Activated CD4-positive, CD25-positive, alpha-beta regulatory T cell treated with anti-CD3 and anti-CD28 coated beads, Interleukin-2, amount 50 U/mL, for 16 hours (primary cell): ENCODE results near the gene ADCY2.

Source experiments
- DNase-seq: peaks from one replicate; pipeline ENCODE4 v3.0.0-alpha.2; 2020; ENCODE audit warnings: low read depth, low spot score

The ADCY2 gene

DNA sequence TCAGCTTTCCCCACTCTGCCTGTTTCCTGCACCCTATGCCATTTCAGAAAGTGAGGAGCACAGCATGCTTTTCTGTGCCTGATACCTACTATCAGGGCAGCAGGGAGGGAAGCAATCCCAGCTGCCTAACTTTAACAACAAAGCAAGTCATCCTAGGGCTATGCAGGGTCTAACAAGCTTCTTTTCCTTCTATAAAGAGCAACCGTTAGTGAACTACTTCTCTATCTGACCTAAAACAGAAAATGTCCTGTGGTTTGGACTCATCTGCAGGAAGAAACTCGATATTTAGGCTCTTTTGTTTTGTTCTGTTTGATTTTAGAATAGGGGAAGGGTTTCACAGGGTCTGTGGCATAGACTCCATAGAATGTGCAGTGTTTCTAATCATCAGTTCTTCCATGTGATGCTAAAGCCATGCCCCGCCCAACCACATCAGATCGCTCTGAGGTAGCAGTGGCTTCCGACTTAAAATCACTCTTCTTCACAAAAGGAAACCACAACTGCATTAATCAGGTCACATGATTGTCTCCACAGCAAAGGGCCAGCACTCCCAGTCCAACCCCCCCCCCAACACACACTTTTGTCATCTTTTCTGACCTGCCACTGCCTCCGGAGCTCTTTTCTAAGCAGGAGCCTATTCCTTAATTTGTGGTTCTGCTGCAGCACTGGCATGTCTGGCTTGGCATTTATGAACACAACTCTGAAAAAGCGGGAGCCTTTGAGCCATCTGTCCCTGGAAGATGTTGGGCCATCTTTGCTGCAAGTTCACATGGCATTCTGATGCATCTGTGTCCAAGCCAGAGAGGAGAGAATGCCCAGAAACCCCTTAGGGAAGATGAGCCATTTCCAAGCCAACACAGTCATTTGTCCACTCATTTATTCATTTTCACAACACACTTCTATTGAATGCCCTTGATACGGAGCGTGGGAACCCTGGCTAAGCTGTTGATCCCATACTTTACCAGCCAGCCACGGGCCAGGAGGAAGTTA is 383.4 kb downstream of the ADCY2 start:
- no peak for DNase-seq

DNA sequence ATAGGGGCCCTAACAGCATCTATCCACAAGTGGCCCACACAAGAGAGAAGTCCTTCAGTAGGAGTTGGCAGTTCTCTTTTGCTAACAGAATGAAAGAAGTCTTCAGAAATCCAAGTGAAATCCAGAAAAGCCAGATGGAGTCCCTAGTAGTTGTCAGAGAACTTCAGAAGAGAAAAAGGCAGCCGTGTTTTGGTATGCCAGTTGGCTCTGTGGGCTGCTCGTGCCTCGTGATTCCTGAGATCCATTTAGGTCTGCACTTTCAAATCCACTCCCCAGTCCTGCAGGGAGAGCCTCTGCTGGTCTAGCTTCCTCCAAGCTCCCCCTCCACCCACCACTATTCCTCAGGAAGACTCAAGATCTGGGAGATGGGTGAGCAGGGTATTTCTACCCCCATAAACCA is 386.0 kb downstream of the ADCY2 start:
- no peak for DNase-seq

DNA sequence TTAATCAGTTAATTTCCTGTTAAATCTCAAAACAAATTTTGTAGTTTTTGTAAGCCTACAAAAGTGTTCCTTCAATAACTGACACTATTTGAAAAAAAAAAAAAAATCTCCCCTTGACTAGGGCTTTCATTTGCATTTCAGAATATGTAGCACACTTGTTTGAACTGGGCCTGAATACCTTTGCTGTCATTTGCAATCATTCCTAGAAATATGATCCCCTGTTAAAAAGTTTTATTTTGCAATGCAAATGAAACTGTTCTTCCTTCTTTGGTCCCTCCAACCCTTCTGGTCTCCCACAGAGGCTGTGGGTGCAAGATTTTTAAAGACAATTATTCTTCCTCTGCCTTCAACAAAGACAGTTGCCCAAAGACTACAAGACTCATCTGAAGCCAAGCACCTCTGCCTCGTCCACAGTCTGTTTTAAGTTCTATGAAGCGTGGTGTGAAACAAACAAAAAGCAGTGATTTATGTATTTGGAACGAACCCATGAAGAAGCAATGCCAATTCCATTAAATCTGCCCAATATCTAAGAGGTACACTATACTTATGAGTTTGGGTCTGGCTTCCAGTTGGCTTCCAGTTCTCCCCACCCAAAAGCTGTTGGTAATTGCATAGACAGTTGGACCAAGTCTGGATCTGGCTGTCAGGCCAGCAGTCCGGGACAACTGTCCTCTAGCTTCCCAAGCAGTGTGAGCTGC is 388.9 kb downstream of the ADCY2 start:
- DNase-seq: no peak

DNA sequence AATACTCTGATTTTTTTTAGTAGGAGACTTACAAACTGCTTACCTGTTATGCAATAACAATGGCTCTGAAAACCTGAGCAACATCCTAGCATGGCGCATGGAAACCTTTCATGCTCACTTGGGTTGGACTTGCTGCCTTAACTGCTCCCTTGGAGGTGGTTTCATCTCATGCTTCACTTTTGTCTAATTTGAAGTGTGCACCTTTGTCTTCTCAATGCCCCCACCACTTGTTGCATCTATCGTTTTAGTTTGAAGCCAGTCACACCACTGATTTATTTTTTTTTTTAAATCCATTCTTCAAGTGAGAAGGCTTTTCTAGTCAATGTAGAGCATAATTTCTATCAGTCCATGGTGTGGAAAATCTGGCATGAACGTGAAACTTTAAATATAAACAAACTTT is 391.8 kb downstream of the ADCY2 start:
- no peak for DNase-seq

DNA sequence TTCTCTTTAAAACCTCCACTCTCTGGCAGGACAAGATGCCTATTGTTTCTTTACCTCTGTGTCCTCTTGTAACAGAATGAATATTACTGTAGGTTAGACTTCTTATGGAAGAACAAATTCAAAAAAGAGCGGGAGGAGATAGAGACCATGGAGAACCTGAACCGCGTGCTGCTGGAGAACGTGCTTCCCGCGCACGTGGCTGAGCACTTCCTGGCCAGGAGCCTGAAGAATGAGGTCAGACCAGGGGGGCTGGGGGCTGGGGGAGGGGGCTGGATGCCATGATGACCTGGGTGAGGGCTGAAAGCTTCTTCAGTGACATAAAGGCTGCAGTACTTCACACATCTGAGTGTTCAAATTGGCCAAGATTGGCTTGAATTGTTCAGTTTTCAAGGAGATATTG is 393.6 kb downstream of the ADCY2 start:
- no peak for DNase-seq

DNA sequence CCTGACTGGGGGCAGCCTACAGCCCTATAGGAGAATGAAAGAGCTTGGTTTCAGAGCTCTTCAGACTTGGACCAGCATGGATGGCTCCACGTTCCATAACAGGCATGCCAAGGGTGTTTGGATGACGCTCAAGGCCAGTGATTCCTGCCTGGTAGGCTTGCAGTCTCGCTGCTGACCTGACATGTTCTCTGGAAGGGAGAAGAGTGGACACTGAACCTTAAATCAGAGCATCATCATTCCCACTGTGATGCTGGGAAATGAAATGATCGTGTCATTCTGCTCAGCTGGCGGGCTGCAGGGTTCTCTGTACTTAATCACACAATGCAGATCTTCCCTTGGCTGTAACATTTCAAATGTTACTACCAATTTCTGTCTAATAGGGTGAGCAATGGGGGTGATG is 398.0 kb downstream of the ADCY2 start:
- DNase-seq: no peak

DNA sequence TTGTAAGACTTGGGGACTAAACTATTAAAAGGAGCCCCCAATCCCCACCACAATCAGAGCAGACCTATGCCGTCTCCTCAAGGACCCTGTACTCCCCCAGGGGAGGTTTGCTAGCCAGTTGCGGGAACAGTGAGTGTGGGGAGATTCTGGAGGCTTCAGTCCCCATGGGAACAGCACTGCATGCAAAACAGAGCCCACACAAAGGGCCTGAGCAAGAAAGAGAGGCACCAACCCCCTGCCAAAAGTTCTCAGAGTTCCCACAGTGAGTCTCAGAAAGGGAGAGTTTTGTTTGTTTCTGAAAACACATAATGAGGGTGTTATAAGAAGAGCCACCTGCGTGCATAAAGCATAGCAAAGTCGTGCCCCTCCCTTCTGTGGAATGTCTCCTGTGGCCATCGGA is 398.4 kb downstream of the ADCY2 start:
- no peak for DNase-seq

DNA sequence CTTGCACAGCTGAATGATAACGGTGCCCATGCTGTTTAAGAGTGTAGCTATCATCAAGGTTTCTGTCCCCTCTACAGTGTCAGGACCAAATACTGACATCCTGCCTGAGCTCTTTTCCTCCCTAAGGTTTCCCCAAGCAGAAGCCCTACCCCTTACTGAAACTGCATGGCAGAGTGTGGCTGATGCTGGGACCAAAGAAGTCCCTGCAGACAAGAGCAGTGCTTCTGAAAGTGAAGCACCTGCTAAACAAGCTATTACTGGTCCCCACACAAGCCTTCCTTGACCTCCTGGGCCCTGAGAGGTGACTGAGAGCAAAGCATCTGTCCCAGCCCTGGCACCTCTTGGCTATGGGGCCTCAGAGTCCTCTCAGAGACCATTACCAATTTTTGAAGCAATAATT is 398.9 kb downstream of the ADCY2 start:
- no peak for DNase-seq

DNA sequence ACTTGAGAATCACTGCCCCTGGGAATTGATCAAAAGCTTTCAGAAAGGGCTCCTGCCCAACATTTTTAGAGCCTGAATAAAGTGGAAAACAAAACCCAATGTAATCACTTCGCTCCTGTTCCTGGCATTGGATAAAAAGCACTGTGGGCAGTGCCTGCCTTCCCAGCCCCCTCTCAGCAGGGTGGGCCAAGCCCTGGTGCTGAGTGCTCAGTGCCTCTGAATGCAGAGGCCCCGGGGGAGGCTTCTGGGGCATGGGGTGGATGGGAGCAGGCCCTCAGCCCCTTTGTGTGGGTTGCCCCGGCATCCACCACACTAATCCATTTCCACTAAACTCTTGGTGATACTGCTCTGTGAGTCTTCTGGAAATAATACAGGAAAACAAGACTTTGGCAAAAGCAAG is 399.4 kb downstream of the ADCY2 start:
- DNase-seq: no peak

DNA sequence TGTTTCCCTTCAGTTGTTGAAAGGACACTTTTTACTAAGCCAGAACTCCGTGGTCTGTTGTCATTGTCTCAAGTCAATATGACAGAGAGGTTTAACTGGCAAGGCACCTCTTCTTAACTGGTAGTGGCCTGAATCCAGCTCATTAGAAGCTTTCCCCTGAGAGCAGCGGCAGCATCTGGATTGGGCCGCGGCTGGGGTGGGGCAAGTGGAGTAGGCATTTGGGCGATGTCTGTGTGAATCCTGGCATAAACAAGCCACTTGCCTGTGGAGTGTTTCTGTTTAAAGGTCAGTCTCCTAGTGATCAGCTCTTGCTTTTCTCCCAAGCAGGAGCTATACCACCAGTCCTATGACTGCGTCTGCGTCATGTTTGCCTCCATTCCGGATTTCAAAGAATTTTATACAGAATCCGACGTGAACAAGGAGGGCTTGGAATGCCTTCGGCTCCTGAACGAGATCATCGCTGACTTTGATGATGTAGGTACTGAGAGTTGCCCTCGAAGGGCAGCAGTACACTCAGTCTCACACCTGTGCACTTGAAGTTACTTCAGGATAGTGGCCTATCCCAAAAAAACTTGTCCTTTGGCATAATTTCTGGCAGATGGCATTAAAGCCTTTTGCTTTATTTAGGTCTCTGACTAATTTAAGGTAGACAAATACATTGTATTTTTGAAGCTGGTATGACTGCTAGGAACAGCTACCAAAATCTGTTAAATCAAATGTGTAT is 406.1 kb downstream of the ADCY2 start:
- no peak for DNase-seq

DNA sequence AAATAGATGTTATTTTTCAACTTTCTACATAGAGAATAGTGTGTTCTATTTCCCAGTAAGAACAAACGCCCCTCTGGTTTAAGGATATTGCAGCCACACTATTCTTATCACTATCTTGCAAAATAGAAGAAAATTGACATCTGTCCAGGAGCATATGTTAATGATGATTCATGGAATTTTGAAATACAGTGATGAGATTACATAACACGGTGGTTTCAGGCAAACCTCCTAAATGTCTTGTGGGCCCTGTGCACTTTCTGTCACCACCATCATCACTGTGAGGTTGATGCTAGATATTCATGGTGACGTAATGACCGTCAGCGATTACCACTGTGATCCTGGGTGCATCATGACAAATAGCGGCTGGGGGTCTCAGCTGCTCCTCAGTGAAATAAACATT is 406.9 kb downstream of the ADCY2 start:
- no peak for DNase-seq

DNA sequence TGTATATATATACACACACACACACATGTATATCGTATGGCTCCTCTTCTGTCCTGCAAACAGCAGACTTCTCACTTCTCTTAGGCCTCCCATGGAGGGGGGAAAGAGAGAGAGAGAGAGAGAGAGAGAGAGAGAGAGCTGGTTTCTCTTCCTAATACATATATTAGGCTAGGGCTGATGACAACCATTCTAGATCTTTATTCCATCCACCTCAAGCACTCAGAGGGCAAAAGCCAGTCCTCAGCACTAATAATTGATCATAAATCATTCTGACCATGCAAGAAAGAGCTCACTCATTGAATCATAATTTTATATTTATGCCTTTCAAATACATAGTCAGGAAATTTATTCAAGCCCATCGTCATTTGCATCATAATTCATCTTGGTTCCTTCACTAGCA is 408.0 kb downstream of the ADCY2 start:
- no peak for DNase-seq

DNA sequence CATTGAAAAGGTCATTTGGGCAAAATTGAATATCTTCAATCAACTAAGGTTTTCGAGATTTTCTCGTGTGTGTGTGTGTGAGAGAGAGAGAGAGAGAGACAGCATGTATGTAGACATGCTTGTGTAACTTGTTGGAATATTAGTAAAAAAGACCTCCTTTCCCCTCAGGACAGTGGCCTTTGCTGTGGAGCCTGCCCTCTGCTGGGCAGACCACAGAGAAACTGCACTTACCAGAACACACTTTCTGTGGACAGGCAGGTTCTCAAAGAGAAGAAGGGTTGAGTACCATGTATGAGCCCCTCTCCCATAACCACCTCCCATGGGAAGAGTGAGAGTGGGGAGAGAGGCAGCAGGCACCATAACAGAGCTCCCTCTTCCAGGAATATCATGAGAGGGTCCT is 409.4 kb downstream of the ADCY2 start:
- DNase-seq: no peak

DNA sequence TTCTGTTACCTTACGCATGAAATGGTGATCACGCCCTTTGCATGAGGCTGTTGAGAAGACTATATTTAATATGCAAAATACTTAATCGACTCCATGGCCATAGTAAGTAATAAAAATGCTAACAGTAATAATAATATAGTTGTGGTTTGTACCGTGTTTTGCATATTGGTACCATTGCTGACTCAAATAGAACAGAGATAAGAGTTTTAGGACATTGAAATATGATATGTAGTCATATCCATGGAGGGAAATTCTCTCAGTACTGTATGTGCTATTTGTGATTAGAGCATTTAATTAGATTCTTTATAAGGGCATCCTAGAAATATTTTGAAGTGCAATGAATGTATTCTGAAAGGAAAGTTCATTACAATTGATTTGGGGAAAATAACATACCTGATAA is 413.1 kb downstream of the ADCY2 start:
- DNase-seq: no peak

DNA sequence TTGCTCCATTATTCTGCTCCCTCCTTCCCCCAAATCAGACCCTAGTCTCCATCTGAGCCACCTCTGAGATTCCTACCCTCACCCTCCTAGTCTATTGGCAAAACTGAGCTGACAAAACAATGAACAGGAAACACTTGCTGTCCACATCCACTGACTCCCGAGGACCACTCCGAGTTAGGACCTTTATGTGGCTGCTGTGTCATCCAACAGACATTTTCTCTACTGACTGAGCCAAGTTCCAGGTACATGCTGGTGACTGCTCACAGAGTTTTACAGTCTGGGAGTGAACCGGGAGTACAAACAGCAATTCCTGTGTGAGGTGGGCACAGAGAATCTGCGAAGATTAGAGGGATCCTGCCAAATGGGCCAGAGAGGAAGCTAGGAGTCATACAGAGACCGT is 415.8 kb downstream of the ADCY2 start:
- no peak for DNase-seq

DNA sequence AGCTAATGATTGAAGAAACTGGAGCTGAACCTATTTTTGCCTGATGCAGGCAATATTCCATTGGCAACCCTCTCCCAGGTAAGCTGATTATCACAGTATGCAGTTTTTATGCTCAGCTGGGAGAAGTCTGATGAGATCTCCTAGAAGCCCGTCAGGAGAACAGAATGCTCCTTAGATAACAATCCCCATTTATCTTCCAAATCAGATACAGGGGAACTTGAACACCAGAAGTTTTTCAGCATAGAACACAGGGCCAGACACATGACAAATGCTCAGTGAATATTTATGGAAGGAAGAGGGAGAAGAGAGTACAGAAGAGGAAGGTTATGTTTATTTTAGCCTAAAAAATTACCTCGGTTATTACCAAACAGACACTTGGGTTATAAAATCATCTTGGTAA is 417.1 kb downstream of the ADCY2 start:
- no peak for DNase-seq

DNA sequence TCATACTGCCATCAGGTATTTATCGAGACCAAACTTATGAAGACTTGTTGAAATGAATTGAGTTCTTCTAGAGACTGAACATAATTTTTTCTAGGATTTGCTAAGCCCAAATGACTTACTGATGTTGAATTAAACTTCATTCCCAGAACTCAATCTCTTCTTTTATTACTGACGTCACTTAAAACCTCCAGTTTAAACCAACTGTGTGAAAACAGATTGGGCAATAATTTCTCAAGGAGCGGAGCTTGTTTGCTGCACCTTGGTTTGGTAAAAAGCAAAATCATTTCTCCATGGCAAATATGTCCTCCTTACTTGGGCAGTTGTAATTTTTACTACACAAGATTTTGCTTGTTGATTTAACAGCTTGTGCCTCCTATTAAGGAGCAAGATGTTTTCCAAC is 417.6 kb downstream of the ADCY2 start:
- no peak for DNase-seq

DNA sequence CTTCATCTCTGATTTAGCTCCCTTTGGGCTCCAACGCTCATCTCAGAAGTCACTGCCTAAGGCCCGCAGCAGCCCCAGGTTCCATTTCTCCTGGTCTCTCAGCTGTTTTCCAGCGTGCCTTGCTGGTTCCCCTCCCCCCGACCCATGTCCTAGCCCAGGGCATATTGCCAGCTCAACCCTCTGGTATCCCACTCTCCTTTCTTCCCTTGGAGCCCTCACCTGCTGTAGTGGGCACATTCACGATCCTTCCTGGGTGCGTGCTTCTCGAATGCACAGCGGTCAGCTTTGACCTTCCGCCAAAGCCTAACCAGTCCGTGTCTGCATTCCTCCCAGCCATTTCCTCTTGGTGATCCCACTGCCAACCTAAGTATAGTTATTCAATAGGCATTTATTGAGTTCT is 418.9 kb downstream of the ADCY2 start:
- no peak for DNase-seq

DNA sequence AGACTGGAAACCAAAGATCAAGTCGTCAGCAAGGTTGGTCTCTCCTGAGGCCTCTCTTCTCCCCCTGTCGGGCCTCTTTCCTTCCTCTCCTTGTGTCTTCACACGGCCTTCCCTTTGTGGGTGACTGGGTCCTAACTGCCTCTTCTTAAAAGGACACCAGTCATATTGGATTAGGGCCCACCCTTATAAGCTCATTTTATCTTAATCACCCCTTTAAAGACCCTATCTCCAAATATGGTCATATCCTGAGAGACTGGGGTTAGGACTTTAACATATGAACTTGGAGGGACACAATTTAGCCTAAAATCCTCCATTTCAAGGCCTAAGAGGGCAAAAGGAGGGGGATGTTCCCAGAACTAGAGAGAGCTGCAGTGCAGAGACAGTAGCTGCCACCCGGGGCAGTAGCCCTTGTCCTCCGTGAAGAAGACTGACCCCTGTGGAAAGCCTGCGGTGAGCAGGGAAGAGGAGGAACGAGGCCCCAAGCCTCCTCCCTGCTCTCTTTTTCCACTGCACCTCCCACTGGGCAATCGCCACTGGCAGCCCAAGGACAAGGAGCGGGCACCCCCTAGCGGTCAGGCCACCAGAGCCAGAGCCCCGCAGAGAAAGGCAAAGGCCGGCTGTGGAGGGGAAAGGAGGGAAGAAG is 420.1 kb downstream of the ADCY2 start:
- DNase-seq: peak; percentile 19

DNA sequence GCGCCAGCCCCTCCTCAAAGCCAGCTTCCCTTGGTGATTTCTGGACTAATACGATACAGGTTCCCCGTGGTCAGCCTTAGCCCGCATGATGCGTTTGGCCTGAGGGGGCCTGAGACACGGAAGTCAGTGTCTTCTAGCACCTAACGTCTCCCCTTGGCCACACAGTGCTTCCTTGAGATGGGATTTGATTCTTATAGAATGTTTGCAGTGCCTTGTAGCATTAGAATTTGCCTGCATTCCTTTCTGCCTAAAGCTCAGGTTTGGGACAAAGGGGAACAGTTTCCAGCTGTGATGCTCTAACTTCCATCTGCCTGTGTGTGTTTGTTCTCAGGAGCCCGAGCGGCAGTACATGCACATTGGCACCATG is 420.6 kb downstream of the ADCY2 start:
- DNase-seq: no peak

DNA sequence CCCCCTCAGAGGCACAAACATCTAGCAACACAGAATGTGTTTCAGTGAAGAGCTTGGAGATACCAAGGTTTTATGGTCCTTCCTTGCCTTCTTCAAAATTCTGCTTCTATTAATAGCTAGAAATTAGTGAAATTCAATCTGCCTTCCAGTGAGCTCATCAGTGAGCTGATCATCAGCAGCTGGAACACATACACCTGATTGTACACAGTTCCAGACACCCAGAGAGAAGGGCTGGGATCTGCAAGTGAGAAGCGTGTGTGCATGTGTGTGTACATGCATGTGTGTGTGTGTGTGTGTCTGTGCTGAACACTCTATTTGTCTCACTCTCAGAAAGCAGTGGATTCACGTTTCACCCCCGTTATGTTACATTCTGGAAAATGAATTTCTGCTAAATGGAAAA is 426.5 kb downstream of the ADCY2 start:
- no peak for DNase-seq

DNA sequence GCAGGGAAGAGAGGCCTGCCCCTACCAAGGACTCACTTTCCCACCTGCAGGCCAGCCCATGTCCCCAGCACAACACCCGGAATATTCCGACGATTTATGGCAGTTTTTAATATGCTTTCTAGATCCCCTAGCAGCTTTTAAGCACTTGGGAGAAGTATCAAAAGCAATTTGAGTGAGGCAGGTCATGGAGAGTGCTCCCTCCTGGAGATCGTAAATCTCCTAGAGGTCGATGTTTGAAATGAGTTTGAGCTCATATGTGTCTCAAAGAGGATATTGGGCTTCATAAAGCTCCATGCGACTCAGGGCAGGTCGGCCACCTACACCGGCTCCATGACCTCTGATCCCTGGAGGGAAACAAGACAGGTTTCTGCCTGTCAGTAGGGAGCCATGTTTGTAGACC is 427.7 kb downstream of the ADCY2 start:
- DNase-seq: no peak
